ENCODE results near the gene SLC9B1.
"Not testable (repeated sequence)": the region's sequence is repeated elsewhere in the genome, so short reads cannot be mapped to it uniquely, and the experiment has no call there.

DNA sequence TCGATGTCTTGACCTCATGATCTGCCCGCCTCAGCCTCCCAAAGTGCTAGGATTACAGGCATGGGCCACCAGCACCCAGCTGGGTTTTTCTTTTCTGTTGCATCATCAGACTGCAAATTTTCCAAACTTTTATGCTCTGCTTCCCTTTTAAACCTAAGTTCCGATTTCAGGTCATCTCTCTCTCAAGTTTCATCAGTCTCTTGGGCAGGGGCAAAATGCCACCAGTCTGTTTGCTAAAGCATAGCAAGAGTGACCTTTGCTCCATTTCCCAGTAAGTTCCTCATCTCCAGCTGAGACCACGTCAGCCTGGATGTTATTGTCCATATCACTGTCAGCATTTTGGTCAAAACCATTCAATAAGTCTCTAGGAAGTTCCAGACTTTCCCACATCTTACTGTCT is 141.2 kb downstream of the SLC9B1 start:
- TF ChIP-seq, protein P1, sequence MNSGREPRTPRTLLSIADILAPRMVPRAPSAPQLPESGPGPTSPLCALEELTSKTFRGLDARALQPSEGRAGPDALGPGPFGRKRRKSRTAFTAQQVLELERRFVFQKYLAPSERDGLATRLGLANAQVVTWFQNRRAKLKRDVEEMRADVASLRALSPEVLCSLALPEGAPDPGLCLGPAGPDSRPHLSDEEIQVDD (CRISPR knock-in tag; IDR thresholded peaks at IDR 0.05; ENCODE audit: borderline replicate concordance), result not testable (repeated sequence)
- not testable (repeated sequence) for TF ChIP-seq BHLHE40 (IDR thresholded peaks at IDR 0.05; ENCODE audit: low read length); TCF7L2 (IDR thresholded peaks at IDR 0.05; ENCODE audit: low read depth, low read length); U2AF1 (optimal IDR thresholded peaks at IDR 0.05; ENCODE audit: low read depth, low read length); MTA3 (CRISPR knock-in tag; IDR thresholded peaks at IDR 0.05); RAD51 (IDR thresholded peaks at IDR 0.05; ENCODE audit: borderline replicate concordance); RFX5 (IDR thresholded peaks at IDR 0.05; ENCODE audit: low read depth, low read length); ZNF292 (CRISPR knock-in tag; IDR thresholded peaks at IDR 0.05; ENCODE audit: borderline replicate concordance, low read depth)
- TF ChIP-seq RXRB (CRISPR knock-in tag; IDR thresholded peaks at IDR 0.05; ENCODE audit: borderline replicate concordance), result peak; percentile 95
